Endometrial microvascular endothelial cells (primary cell): ENCODE results near the gene SYCE3. TPM values are rescaled to one million over a fixed set of nuclear protein-coding genes. Genes with fewer than 3 reads are reported as not detected.
"Not testable (repeated sequence)": the region's sequence is repeated elsewhere in the genome, so short reads cannot be mapped to it uniquely, and the experiment has no call there.

Experiments used
- in situ Hi-C: cut with HindIII; loops from 2 replicates; pipeline ENCODE4 v1.10.0; 2017; ENCODE audit warnings: low sequenced_read_pairs, low pct_unique_long_range_greater_than_20kb; ENCODE audit errors: inconsistent ontology term
- total RNA-seq: library from RNA; depleted of rRNA; stranded (reverse); fragments of >200 nt; gene quantifications from one replicate; pipeline ENCODE4 v1.2.3, GENCODE V29; 2015; ENCODE audit errors: inconsistent ontology term

Gene SYCE3
- total RNA-seq, 1 donor from 2014 or later = not detected

GRCh38 chr22:50526108-50526833 is 36.4 kb downstream of the SYCE3 start:
- in situ Hi-C loops = no loop called here

GRCh38 chr22:50525858-50526107 is 36.9 kb downstream of the SYCE3 start:
- in situ Hi-C loops = no loop called here

GRCh38 chr22:50525104-50525857 is 37.4 kb downstream of the SYCE3 start, which contains the start of gene SCO2:
Gene SCO2, minus strand, starts transcription at chr22:50525598. Its CDS starts 1,187 bp downstream, at chr22:50524411.
- in situ Hi-C loops = no loop called here

GRCh38 chr22:50524676-50525103 is 38.0 kb downstream of the SYCE3 start:
- in situ Hi-C loops = no loop called here

GRCh38 chr22:50523806-50524675 is 38.7 kb downstream of the SYCE3 start:
- in situ Hi-C loops = no loop called here

GRCh38 chr22:50523458-50523805 is 39.3 kb downstream of the SYCE3 start:
- in situ Hi-C loops = no loop called here

GRCh38 chr22:50522806-50523438 is 39.8 kb downstream of the SYCE3 start:
- in situ Hi-C loops = no loop called here

GRCh38 chr22:50522208-50522805 is 40.4 kb downstream of the SYCE3 start:
- in situ Hi-C loops = no loop called here

- in situ Hi-C loops = no loop called here
Measured at GRCh38 chr22:50521710-50522109, 41.0 kb downstream of the SYCE3 start.

GRCh38 chr22:50520826-50521453 is 41.8 kb downstream of the SYCE3 start:
- in situ Hi-C loops = no loop called here

GRCh38 chr22:50520184-50520583 is 42.5 kb downstream of the SYCE3 start:
- in situ Hi-C loops = not testable (repeated sequence)

- in situ Hi-C loops = no loop called here
Measured at GRCh38 chr22:50519151-50519550, 43.6 kb downstream of the SYCE3 start.

GRCh38 chr22:50518606-50519005 is 44.1 kb downstream of the SYCE3 start:
- in situ Hi-C loops = no loop called here

GRCh38 chr22:50517495-50518260 is 45.0 kb downstream of the SYCE3 start:
- in situ Hi-C loops = no loop called here

GRCh38 chr22:50516891-50517290 is 45.8 kb downstream of the SYCE3 start:
- in situ Hi-C loops = no loop called here

- in situ Hi-C loops = no loop called here
Measured at GRCh38 chr22:50516068-50516467, 46.7 kb downstream of the SYCE3 start.

GRCh38 chr22:50513175-50513574 is 49.5 kb downstream of the SYCE3 start:
- in situ Hi-C loops = no loop called here

GRCh38 chr22:50508897-50509296 is 53.8 kb downstream of the SYCE3 start:
- in situ Hi-C loops = no loop called here
